ENCODE results near the gene FGF5.
"Not testable (repeated sequence)": the region's sequence is repeated elsewhere in the genome, so short reads cannot be mapped to it uniquely, and the experiment has no call there.

FGF5 gene

GRCh38 chr4:80255329-80256095 is 11.0 kb upstream of the FGF5 start:
- no peak for DNase-seq

- DNase-seq, result no peak
These were observed 8.6 kb upstream of the FGF5 start for GRCh38 chr4:80257851-80258250.

GRCh38 chr4:80259012-80259411 is 7.5 kb upstream of the FGF5 start:
- no peak for DNase-seq

GRCh38 chr4:80259817-80260216 is 6.6 kb upstream of the FGF5 start:
- no peak for DNase-seq

GRCh38 chr4:80261989-80262600 is 4.4 kb upstream of the FGF5 start:
- DNase-seq, result no peak

GRCh38 chr4:80263541-80264351 is 2.7 kb upstream of the FGF5 start:
- DNase-seq, result no peak

- no peak for DNase-seq
These were observed 2.2 kb upstream of the FGF5 start for GRCh38 chr4:80264352-80264647.

GRCh38 chr4:80264825-80265224 is 1.6 kb upstream of the FGF5 start:
- no peak for DNase-seq

GRCh38 chr4:80265571-80266252 is 752 bp upstream of the FGF5 start:
- DNase-seq, result no peak

- DNase-seq, result no peak
These were observed 477 bp downstream of the FGF5 start for GRCh38 chr4:80266902-80267380.

GRCh38 chr4:80268081-80268823 is 1.8 kb downstream of the FGF5 start:
- DNase-seq, result no peak

- no peak for DNase-seq
These were observed 2.5 kb downstream of the FGF5 start for GRCh38 chr4:80268936-80269335.

GRCh38 chr4:80270321-80270720 is 3.9 kb downstream of the FGF5 start:
- no peak for DNase-seq

GRCh38 chr4:80270868-80271267 is 4.4 kb downstream of the FGF5 start:
- DNase-seq, result no peak

- DNase-seq, result no peak
These were observed 5.3 kb downstream of the FGF5 start for GRCh38 chr4:80271801-80272200.

GRCh38 chr4:80276931-80277330 is 10.5 kb downstream of the FGF5 start:
- no peak for DNase-seq

GRCh38 chr4:80279751-80280150 is 13.3 kb downstream of the FGF5 start:
- DNase-seq, result no peak

GRCh38 chr4:80286451-80286850 is 20.0 kb downstream of the FGF5 start:
- no peak for DNase-seq

GRCh38 chr4:80290665-80291064 is 24.2 kb downstream of the FGF5 start:
- not testable (repeated sequence) for DNase-seq

GRCh38 chr4:80294206-80294605 is 27.7 kb downstream of the FGF5 start:
- no peak for DNase-seq

- no peak for DNase-seq
These were observed 28.9 kb downstream of the FGF5 start for GRCh38 chr4:80295336-80295735.

GRCh38 chr4:80295826-80296225 is 29.4 kb downstream of the FGF5 start:
- no peak for DNase-seq

- no peak for DNase-seq
These were observed 35.4 kb downstream of the FGF5 start for GRCh38 chr4:80301884-80302283.
